Tibial artery (tissue), 4 donors: ENCODE data around the gene POLR3E.

Source experiments
- DNase-seq, 2 donors: peaks; one replicate each; pipeline ENCODE4 v3.0.0-alpha.2; 2019
- H3K27ac ChIP-seq, 2 donors: fragments of 200-600 bp; sonication (generic) in 1 of 2; 1 replicate in 1 of 2; 2 replicates in 1 of 2; pipeline ENCODE4 v1.5.1; 2018 to 2019; ENCODE audit warnings: mild to moderate bottlenecking in 1 of 2
- H3K27me3 ChIP-seq, 2 donors: fragments of 200-600 bp; sonication (generic) in 1 of 2; one replicate each; pipeline versions ENCODE4 v1.5.1 to v1.6.0; 2016 to 2019
- H3K36me3 ChIP-seq, 3 donors: fragments of 200-600 bp; sonication (generic) in 2 of 3; one replicate each; pipeline ENCODE4 v1.5.1; 2016 to 2019; ENCODE audit warnings: mild to moderate bottlenecking in 2 of 3
- H3K4me1 ChIP-seq, 4 donors: fragments of 200-600 bp; sonication (generic) in 2 of 4; 1 replicate in 3 of 4; 2 replicates in 1 of 4; pipeline ENCODE4 v1.5.1; 2016 to 2019
- H3K4me3 ChIP-seq, 2 donors: fragments of 200-600 bp; sonication (generic) in 1 of 2; 1 replicate in 1 of 2; 2 replicates in 1 of 2; pipeline ENCODE4 v1.5.1; 2018 to 2019; ENCODE audit warnings: mild to moderate bottlenecking in 2 of 2
- H3K9me3 ChIP-seq, 3 donors: fragments of 200-600 bp; sonication (generic) in 1 of 3; one replicate each; pipeline ENCODE4 v1.5.1; 2016 to 2019
- intact Hi-C: fragments of 100-400 bp; cut with DNase I; formaldehyde crosslinking; loops from one replicate; pipeline ENCODE4 v1.15.0; 2023; ENCODE audit warnings: low total_unique reads
- TF ChIP-seq, protein P1 (sequence below), 2 experiments: fragments of 200-600 bp in 1 of 2; fragments of 450-650 bp in 1 of 2; IDR thresholded peaks; one replicate each; pipeline ENCODE4 v1.5.1; 2017 to 2019; ENCODE audit warnings: antibody characterized with exemption in 2 of 2, mild to moderate bottlenecking in 1 of 2, moderate library complexity in 1 of 2

The POLR3E gene

DNA sequence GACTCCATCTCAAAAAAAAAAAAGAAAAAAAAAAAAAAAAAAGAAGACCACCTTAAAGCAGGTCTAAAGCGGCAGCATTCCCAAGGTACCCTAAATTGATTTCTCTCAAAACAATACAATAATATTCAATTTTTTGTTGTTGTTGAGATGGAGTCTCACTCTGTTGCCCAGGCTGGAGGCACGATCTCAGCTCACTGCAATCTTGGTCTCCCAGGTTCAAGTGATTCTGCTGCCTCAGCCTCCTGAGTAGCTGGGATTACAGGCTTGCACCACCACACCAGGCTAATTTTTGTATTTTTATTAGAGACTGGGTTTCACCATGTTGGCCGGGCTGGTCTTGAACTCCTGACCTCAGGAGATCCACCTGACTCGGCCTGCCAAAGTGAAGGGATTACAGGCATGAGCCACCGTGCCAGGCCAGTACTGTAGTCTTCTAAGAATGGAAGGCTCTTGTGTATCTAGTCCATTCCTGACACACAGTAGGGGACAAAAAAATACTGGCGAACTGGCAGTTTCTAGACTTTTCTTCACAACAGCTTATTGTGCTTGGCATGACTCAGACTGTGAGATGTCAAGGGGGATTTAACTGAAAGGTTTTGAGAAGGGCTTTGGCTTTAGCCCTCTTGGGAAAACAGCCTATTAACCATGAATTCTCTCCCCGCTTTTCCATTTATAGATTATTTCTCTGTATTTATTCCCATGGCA lies 59.9 kb downstream of the POLR3E start:
- peaks cover 0 to 28% (median 9%) of the 10 kb centered on the region in 4 donors for H3K4me1 ChIP-seq
- TF ChIP-seq, protein P1, sequence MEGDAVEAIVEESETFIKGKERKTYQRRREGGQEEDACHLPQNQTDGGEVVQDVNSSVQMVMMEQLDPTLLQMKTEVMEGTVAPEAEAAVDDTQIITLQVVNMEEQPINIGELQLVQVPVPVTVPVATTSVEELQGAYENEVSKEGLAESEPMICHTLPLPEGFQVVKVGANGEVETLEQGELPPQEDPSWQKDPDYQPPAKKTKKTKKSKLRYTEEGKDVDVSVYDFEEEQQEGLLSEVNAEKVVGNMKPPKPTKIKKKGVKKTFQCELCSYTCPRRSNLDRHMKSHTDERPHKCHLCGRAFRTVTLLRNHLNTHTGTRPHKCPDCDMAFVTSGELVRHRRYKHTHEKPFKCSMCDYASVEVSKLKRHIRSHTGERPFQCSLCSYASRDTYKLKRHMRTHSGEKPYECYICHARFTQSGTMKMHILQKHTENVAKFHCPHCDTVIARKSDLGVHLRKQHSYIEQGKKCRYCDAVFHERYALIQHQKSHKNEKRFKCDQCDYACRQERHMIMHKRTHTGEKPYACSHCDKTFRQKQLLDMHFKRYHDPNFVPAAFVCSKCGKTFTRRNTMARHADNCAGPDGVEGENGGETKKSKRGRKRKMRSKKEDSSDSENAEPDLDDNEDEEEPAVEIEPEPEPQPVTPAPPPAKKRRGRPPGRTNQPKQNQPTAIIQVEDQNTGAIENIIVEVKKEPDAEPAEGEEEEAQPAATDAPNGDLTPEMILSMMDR (IDR thresholded peaks at IDR 0.05) = no peak
- intact Hi-C loops = no loop called here
- H3K27me3 ChIP-seq = no peaks in the 10 kb centered on the region
- no peak overlapping the region for H3K4me3 ChIP-seq
- DNase-seq = no peak
- H3K9me3 ChIP-seq = no peaks in the 10 kb centered on the region
- H3K36me3 ChIP-seq = peaks cover 0 to 14% (median 0%) of the 10 kb centered on the region in 3 donors
- peak overlapping the region; percentile 0 to 13 for H3K27ac ChIP-seq

DNA sequence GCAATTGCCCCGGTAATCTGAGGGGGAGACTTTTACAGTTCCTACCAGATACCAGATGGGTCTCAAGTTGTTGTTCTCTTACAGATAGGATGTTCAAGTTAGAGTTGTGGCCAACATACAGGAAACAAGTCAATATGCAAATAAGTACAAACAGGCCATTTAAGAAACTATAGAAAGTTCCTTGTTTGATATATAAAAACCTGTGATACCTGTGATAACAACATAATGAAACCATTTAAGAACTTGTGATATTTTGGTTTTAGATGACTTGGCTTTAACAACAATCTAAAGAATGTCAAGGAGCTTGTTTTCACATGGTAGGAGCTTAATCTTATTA lies 60.4 kb downstream of the POLR3E start:
- H3K27me3 ChIP-seq = no peaks in the 10 kb centered on the region
- no peaks in the 10 kb centered on the region for H3K9me3 ChIP-seq
- no peak overlapping the region for H3K4me3 ChIP-seq
- H3K27ac ChIP-seq = peak overlapping the region; percentile 0 to 13
- peaks cover 2 to 9% (median 3%) of the 10 kb centered on the region in 3 donors for H3K36me3 ChIP-seq
- peaks cover 0 to 28% (median 9%) of the 10 kb centered on the region in 4 donors for H3K4me1 ChIP-seq
- TF ChIP-seq, protein P1 (IDR thresholded peaks at IDR 0.05) = no peak
- DNase-seq = no peak
- intact Hi-C loops = no loop called here

DNA sequence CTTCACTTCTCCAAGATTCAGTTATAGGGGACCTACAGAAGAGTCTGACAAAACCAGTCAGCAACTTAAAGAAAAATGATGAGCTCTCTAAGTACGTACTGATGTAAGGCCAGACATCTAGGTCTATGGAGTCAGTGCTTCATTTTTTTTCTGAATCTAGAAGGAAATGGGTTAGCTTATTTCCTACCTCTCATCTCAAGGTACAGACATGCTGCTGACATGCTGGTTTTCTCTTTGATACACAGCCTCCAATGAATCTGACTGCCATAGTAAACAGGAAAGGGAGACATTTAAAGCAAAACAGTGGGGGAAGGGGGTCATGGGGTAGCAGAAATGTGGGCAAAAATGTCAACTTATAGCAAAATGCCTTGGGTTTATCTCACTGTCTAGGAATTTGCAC lies 60.8 kb downstream of the POLR3E start:
- Histone ChIP-seq H3K36me3 (peaks cover 6 to 12% (median 7%) of the 10 kb centered on the region in 3 donors), H3K27ac (peak overlapping the region; percentile 0 to 13), H3K4me3 (no peak overlapping the region), H3K27me3 (no peaks in the 10 kb centered on the region), H3K4me1 (peaks cover 0 to 28% (median 9%) of the 10 kb centered on the region in 4 donors), H3K9me3 (no peaks in the 10 kb centered on the region)
- DNase-seq = no peak
- intact Hi-C loops = no loop called here
- TF ChIP-seq, protein P1 (IDR thresholded peaks at IDR 0.05) = no peak

DNA sequence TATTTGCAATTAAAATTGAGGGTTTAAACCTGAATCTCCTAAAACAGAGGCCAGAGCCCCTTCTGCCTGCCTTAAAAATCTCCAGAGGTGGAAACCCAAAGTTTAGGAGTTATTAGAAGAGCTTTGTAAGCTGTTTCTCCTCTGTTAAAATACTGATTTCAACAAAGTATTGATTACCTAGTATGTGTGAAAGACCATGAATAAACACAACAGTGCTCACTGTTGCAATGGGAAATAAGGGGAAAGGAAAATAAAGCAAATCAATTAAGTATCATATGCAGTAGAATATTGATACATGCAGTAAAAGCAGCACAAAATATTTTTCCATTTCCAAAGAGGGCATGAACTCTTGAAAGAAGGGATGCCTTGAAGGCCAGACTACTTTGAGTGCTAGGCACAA lies 62.5 kb downstream of the POLR3E start:
- intact Hi-C loops = no loop called here
- TF ChIP-seq, protein P1 (IDR thresholded peaks at IDR 0.05) = no peak
- Histone ChIP-seq H3K4me1 (peaks cover 0 to 15% (median 3%) of the 10 kb centered on the region in 4 donors), H3K27ac (no peak overlapping the region), H3K9me3 (no peaks in the 10 kb centered on the region), H3K36me3 (peaks cover 21 to 24% (median 23%) of the 10 kb centered on the region in 3 donors), H3K27me3 (no peaks in the 10 kb centered on the region), H3K4me3 (no peak overlapping the region)
- no peak for DNase-seq

DNA sequence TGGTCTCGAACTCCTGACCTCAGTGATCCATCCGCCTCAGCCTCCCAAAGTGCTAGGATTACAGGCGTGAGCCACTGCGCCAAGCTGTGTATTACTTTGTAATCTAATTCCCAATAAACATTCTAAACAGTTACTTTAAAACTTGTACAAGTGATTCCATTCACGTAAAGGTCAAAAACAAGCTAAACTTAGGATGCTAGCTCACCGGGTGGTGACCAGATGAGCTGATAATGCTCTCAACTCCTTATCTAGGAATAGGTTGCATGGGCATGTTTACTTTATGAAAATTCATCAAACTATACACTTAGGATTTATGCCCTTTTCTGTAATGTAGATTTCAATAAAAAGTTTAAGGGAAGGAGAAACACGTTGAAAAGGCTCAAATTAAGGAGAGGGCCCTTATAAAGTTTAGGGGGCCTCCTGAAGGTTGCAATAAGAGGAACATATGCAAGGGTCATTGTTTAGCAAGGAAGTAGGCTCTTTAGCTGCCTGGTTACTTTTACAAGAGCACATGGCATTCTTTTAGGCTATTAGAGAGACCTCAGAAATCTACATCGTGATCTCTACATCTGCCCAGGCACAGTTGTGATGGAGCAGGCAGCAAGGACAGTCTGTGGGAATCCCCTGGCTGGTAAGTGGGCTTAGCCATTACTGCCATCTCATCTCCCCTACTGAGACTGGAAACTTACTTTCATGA lies 63.9 kb downstream of the POLR3E start:
- Histone ChIP-seq H3K4me1 (peaks cover 0 to 18% (median 3%) of the 10 kb centered on the region in 4 donors), H3K36me3 (peaks cover 23 to 26% (median 24%) of the 10 kb centered on the region in 3 donors), H3K27ac (no peak overlapping the region), H3K4me3 (no peak overlapping the region), H3K9me3 (no peaks in the 10 kb centered on the region), H3K27me3 (no peaks in the 10 kb centered on the region)
- intact Hi-C loops = no loop called here
- TF ChIP-seq, protein P1 (IDR thresholded peaks at IDR 0.05) = no peak
- DNase-seq = no peak
